K562 (cell line): ENCODE results near the gene SRPX. TPM values are rescaled to one million over a fixed set of nuclear protein-coding genes. Genes with fewer than 3 reads are reported as not detected.

Experiments used
- ATAC-seq: fragments of 200-7000 bp; cut with Tn5 transposase; 3 replicates; pipeline ENCODE4 v1.9.1; 2020; ENCODE audit warnings: moderate library complexity
- BruUV-seq: library from RNA; stranded (reverse); fragments of 400-500 nt; replicated peaks from 2 replicates; lab custom pipeline; 2021; lab: Mats Ljungman, UMichigan
- CTCF ChIA-PET: fragments of 300-600 bp; formaldehyde crosslinking; extraction: SDS; loops from one replicate; lab custom pipeline; 2021; ENCODE audit warnings: low intra/inter-chr PET ratio; lab: Yijun Ruan, JAX
- POLR2A ChIA-PET: fragments of 300-600, 350-650 bp; sonication (Branson Sonifier 250); formaldehyde crosslinking; extraction: SDS; loops from one replicate; lab custom pipeline; 2021; ENCODE audit warnings: antibody characterized with exemption, inconsistent platforms; lab: Yijun Ruan, JAX
- DNase-seq, 4 experiments: peaks; one replicate each; pipeline versions ENCODE4 v3.0.0 to v3.0.0-alpha.2; 2011 to 2018; ENCODE audit warnings: low spot score in 3 of 4, mixed read lengths in 3 of 4; ENCODE audit errors: extremely low read depth in 1 of 4
- FAIRE-seq: peaks from 2 replicates; lab custom pipeline; 2011; peaks lifted over from hg19 to GRCh38; lab: Jason Lieb, UNC
- H2AFZ ChIP-seq: 2 replicates; pipeline ENCODE4 v1.6.0; 2011; ENCODE audit warnings: low read depth, low read length, control low read depth, inconsistent platforms
- H3K27ac ChIP-seq: fragments of 200-600 bp; 3 replicates; pipeline ENCODE4 v1.8.0; 2011; ENCODE audit warnings: low read depth, mild to moderate bottlenecking, control low read depth, inconsistent platforms, low read length, moderate library complexity, mixed read lengths; ENCODE audit errors: extremely low read depth
- H3K27me3 ChIP-seq, 2 experiments: fragments of 300-600 bp in 1 of 2; 2 replicates in 1 of 2; 3 replicates in 1 of 2; pipeline versions ENCODE4 v1.6.0 to v1.8.0; 2011; ENCODE audit warnings: inconsistent platforms in 2 of 2, low read length in 2 of 2, mild to moderate bottlenecking in 1 of 2, mixed read lengths in 1 of 2, moderate library complexity in 1 of 2; ENCODE audit not compliant: control insufficient read depth in 2 of 2, insufficient read depth in 2 of 2
- H3K36me3 ChIP-seq: fragments of 300-600 bp; 3 replicates; pipeline ENCODE4 v1.8.0; 2011; ENCODE audit warnings: mild to moderate bottlenecking, low read length, inconsistent platforms; ENCODE audit not compliant: control insufficient read depth, insufficient read depth
- H3K4me1 ChIP-seq, 2 experiments: fragments of 200-600 bp in 1 of 2; replicated peaks in 1 of 2; 2 replicates in 1 of 2; 3 replicates in 1 of 2; pipeline versions ENCODE4 v1.5.1 to v1.8.0; 2011; ENCODE audit warnings: inconsistent platforms in 2 of 2, low read length in 2 of 2, mild to moderate bottlenecking in 1 of 2, mixed read lengths in 1 of 2, moderate library complexity in 1 of 2; ENCODE audit not compliant: control insufficient read depth in 2 of 2, insufficient read depth in 2 of 2
- H3K4me2 ChIP-seq: 2 replicates; pipeline ENCODE4 v1.6.1; 2011; ENCODE audit warnings: low read length, control low read depth, inconsistent platforms, mixed read lengths; ENCODE audit not compliant: insufficient read depth
- H3K4me3 ChIP-seq: fragments of 200-600 bp; sonication (generic), shearing (Covaris generic); 2 replicates; pipeline ENCODE4 v1.5.1; 2016; ENCODE audit warnings: control low read depth, inconsistent platforms
- H3K79me2 ChIP-seq: fragments of 200-600 bp; 3 replicates; pipeline ENCODE4 v1.8.0; 2011; ENCODE audit warnings: low read length, inconsistent platforms; ENCODE audit not compliant: control insufficient read depth, insufficient read depth
- H3K9ac ChIP-seq, 2 experiments: 2 replicates each; pipeline versions ENCODE4 v1.6.0 to v1.6.1; 2011; ENCODE audit warnings: low read depth in 2 of 2, low read length in 2 of 2, control low read depth in 1 of 2, inconsistent platforms in 1 of 2, mild to moderate bottlenecking in 1 of 2, mixed read lengths in 1 of 2; ENCODE audit not compliant: insufficient read depth in 1 of 2
- H3K9me1 ChIP-seq: one replicate; pipeline ENCODE4 v1.6.0; 2011; ENCODE audit warnings: inconsistent platforms, mild to moderate bottlenecking, low read length, moderate library complexity; ENCODE audit not compliant: control insufficient read depth, insufficient read depth
- H3K9me3 ChIP-seq: replicated peaks from 2 replicates; pipeline ENCODE4 v1.5.1; 2011; ENCODE audit warnings: low read depth, low read length, inconsistent platforms; ENCODE audit not compliant: control insufficient read depth, insufficient read depth
- H4K20me1 ChIP-seq: replicated peaks from 2 replicates; pipeline ENCODE4 v1.6.1; 2011; ENCODE audit warnings: low read length, inconsistent platforms, mixed read lengths; ENCODE audit not compliant: control insufficient read depth, insufficient read depth
- ADNP ChIP-seq: fragments of 200-800 bp; sonication (Bioruptor generic); IDR thresholded peaks from 2 replicates; pipeline ENCODE4 v1.6.1; 2016; ENCODE audit warnings: missing genetic modification characterization, missing compliant biosample characterization
- HNRNPH1 ChIP-seq: fragments of 200-400 bp; formaldehyde crosslinking; optimal IDR thresholded peaks from 2 replicates; pipeline ENCODE3; 2017; ENCODE audit warnings: low read depth, mild to moderate bottlenecking, low read length, moderate library complexity
- MEF2D ChIP-seq: conservative IDR thresholded peaks from 2 replicates; pipeline ENCODE4 v1.6.1; 2016; ENCODE audit warnings: low read depth, missing genetic modification characterization, missing compliant biosample characterization
- MYC ChIP-seq, 2 experiments: fragments of 250-450 bp in 1 of 2; sonication (Bioruptor Pico) in 1 of 2; IDR thresholded peaks; 2 replicates each; pipeline versions ENCODE4 v1.5.1 to v1.6.1; 2012 to 2021; ENCODE audit warnings: low read depth in 2 of 2, borderline replicate concordance in 1 of 2, improper control_type of control experiment in 1 of 2, low read length in 1 of 2, mild to moderate bottlenecking in 1 of 2, moderate library complexity in 1 of 2
- NCOA4 ChIP-seq: fragments of 450-650 bp; IDR thresholded peaks from 2 replicates; pipeline ENCODE4 v1.6.1; 2018; ENCODE audit warnings: mild to moderate bottlenecking; ENCODE audit not compliant: partially characterized antibody
- SIN3A ChIP-seq, 2 experiments: fragments of 150-350 bp in 1 of 2; IDR thresholded peaks; 2 replicates each; pipeline ENCODE4 v1.6.1; 2011 to 2016; ENCODE audit warnings: borderline replicate concordance in 2 of 2, low read depth in 2 of 2, low read length in 2 of 2, mild to moderate bottlenecking in 2 of 2, moderate library complexity in 2 of 2; ENCODE audit not compliant: control insufficient read depth in 1 of 2
- ZKSCAN3 ChIP-seq: fragments of 250-450 bp; sonication (Bioruptor Pico); IDR thresholded peaks from 2 replicates; pipeline ENCODE4 v1.4.0; 2020
- ZKSCAN8 ChIP-seq: fragments of 200-800 bp; sonication (Bioruptor generic); IDR thresholded peaks from 2 replicates; pipeline ENCODE4 v1.6.1; 2016; ENCODE audit warnings: missing genetic modification characterization, missing compliant biosample characterization
- ZNF764 ChIP-seq: fragments of 250-450 bp; sonication (Bioruptor Pico); IDR thresholded peaks from 2 replicates; pipeline ENCODE4 v1.4.0; 2020; ENCODE audit warnings: low read depth, mild to moderate bottlenecking, moderate library complexity
- WGBS: fragments of 100-300 bp; shearing (Covaris generic); methylation state at CpG from one replicate; pipeline ENCODE4 v1.1.6; 2016; ENCODE audit warnings: low coverage, mixed read lengths; ENCODE audit not compliant: insufficient coverage; ENCODE audit errors: missing lambda C conversion rate; 5-methylcytosine and 5-hydroxymethylcytosine counted together
- in situ Hi-C: fragments of 300-500 bp; cut with MboI; formaldehyde crosslinking; loops from 4 replicates; pipeline ENCODE4 v1.15.0; 2018; ENCODE audit warnings: inconsistent platforms, mixed read lengths
- intact Hi-C: fragments of 100-400 bp; cut with micrococcal nuclease; formaldehyde crosslinking; loops from 2 replicates; pipeline ENCODE4 v1.14.2; 2022
- polyA plus RNA-seq, 8 experiments: library from polyadenylated mRNA; depleted of rRNA in 4 of 8; stranded (reverse) in 5 of 8; unstranded in 3 of 8; fragments of >200 nt; fragmentation: Nextera tagmentation in 2 of 8; fragmentation: Illumina TruSeq in 1 of 8; extraction: Ambion mirVana in 2 of 8; extraction: Trizol in 1 of 8; gene quantifications; 2 replicates each; pipeline versions ENCODE4 v1.2.1 to v1.2.3, GENCODE V29; 2011 to 2014; ENCODE audit warnings: inconsistent platforms in 1 of 8, missing spikeins in 1 of 8
- total RNA-seq, 7 experiments: library from RNA; depleted of rRNA in 6 of 7; stranded (reverse); fragments of >200 nt in 6 of 7; fragmentation: Illumina TruSeq in 2 of 7; extraction: Trizol in 2 of 7; gene quantifications; 2 replicates each; pipeline versions ENCODE4 v1.2.1 to v1.2.3, GENCODE V29; 2011 to 2021; ENCODE audit warnings: low replicate concordance in 1 of 7
- TF ChIP-seq, protein P1 (sequence below): IDR thresholded peaks from 2 replicates; pipeline ENCODE4 v1.6.1; 2011; ENCODE audit warnings: borderline replicate concordance, low read depth, mild to moderate bottlenecking, moderate library complexity, low read length; ENCODE audit not compliant: insufficient read depth, poor library complexity, severe bottlenecking

The SRPX gene
- total and polyA plus RNA-seq, 9 of the 15 experiments (the other 6 are each of a cell fraction or from before 2014, with no cell fraction given), result 0.11 to 0.77 (median 0.38) TPM; not detected in 2

- TF ChIP-seq SIN3A (IDR thresholded peaks at IDR 0.05; ENCODE audit: borderline replicate concordance in 2 of 2, control insufficient read depth in 1 of 2, low read depth in 2 of 2, low read length in 2 of 2), result no peak
- no peak for TF ChIP-seq ADNP (tag)
- no peak for TF ChIP-seq ZKSCAN3 (CRISPR knock-in tag)
- TF ChIP-seq ZNF764 (CRISPR knock-in tag), result no peak
- TF ChIP-seq NCOA4, result no peak
- TF ChIP-seq, protein P1, sequence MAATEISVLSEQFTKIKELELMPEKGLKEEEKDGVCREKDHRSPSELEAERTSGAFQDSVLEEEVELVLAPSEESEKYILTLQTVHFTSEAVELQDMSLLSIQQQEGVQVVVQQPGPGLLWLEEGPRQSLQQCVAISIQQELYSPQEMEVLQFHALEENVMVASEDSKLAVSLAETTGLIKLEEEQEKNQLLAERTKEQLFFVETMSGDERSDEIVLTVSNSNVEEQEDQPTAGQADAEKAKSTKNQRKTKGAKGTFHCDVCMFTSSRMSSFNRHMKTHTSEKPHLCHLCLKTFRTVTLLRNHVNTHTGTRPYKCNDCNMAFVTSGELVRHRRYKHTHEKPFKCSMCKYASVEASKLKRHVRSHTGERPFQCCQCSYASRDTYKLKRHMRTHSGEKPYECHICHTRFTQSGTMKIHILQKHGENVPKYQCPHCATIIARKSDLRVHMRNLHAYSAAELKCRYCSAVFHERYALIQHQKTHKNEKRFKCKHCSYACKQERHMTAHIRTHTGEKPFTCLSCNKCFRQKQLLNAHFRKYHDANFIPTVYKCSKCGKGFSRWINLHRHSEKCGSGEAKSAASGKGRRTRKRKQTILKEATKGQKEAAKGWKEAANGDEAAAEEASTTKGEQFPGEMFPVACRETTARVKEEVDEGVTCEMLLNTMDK, result no peak
- no peak for TF ChIP-seq ZKSCAN8 (CRISPR knock-in tag)
- TF ChIP-seq MYC (IDR thresholded peaks at IDR 0.05; ENCODE audit: low read depth, low read length), result no peak
- no peak for TF ChIP-seq MYC (CRISPR knock-in tag; IDR thresholded peaks at IDR 0.05; ENCODE audit: borderline replicate concordance, low read depth)
Measured at GRCh38 chrX:38181357-38181756, 39.3 kb downstream of the SRPX start (continued).

GRCh38 chrX:38178396-38178795 lies 42.3 kb downstream of the SRPX start:
- in situ Hi-C loops, result loop anchor here (10.0 kb wide), 1 partner anchor 254 kb away; no protein-coding TSS in a partner anchor
- no peak overlapping the region for H3K4me2 ChIP-seq

More at GRCh38 chrX:38178396-38178795, 42.3 kb downstream of the SRPX start:
- Histone ChIP-seq H3K9ac (no peak overlapping the region), H3K27me3 (no peaks in the 10 kb centered on the region; a peak in 1 of 5 replicates), H4K20me1 (no peaks in the 10 kb centered on the region), H3K9me3 (no peaks in the 10 kb centered on the region), H3K79me2 (no peaks in the 10 kb centered on the region), H2AFZ (no peak overlapping the region), H3K4me3 (no peak overlapping the region), H3K4me1 (no peaks in the 10 kb centered on the region), H3K9me1 (no peaks in the 10 kb centered on the region), H3K36me3 (no peaks in the 10 kb centered on the region), H3K27ac (no peak overlapping the region)
- POLR2A ChIA-PET, result no interaction called here
- FAIRE-seq (no peak), ATAC-seq (no peak), DNase-seq (no peak)
- no TSS peak for BruUV-seq
- TF ChIP-seq HNRNPH1 (no peak), MEF2D (tag) (no peak)
- 0% methylated on average over 2 of the region's 2 CpGs for WGBS
- intact Hi-C loops, result loop anchor here (10.0 kb wide), 2 partner anchors 354 to 674 kb away; no protein-coding TSS in a partner anchor
- CTCF ChIA-PET, result no interaction called here
